ENCODE results near the gene CNPY2.
"Not testable (repeated sequence)": the region's sequence is repeated elsewhere in the genome, so short reads cannot be mapped to it uniquely, and the experiment has no call there.

GRCh38 chr12:56272468-56272867, 43.3 kb downstream of the CNPY2 start:
- TF ChIP-seq, protein P1, sequence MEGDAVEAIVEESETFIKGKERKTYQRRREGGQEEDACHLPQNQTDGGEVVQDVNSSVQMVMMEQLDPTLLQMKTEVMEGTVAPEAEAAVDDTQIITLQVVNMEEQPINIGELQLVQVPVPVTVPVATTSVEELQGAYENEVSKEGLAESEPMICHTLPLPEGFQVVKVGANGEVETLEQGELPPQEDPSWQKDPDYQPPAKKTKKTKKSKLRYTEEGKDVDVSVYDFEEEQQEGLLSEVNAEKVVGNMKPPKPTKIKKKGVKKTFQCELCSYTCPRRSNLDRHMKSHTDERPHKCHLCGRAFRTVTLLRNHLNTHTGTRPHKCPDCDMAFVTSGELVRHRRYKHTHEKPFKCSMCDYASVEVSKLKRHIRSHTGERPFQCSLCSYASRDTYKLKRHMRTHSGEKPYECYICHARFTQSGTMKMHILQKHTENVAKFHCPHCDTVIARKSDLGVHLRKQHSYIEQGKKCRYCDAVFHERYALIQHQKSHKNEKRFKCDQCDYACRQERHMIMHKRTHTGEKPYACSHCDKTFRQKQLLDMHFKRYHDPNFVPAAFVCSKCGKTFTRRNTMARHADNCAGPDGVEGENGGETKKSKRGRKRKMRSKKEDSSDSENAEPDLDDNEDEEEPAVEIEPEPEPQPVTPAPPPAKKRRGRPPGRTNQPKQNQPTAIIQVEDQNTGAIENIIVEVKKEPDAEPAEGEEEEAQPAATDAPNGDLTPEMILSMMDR (IDR thresholded peaks at IDR 0.05): not testable (repeated sequence)
- not testable (repeated sequence) for TF ChIP-seq POLR2A (IDR thresholded peaks at IDR 0.05)
